OCI-LY1 (cell line): Measurements from ENCODE around the gene DENND1A.

ENCODE experiments used
- EZH2 ChIP-seq: fragments of 200-600 bp; sonication (generic), shearing (Covaris generic); IDR thresholded peaks from 2 replicates; pipeline ENCODE4 v1.8.0; 2017; ENCODE audit warnings: borderline replicate concordance, mixed run types, mild to moderate bottlenecking, antibody characterized with exemption, low read length, moderate library complexity, mixed read lengths
- TF ChIP-seq, protein P1 (sequence below): fragments of 200-600 bp; sonication (generic), shearing (Covaris generic); IDR thresholded peaks from 2 replicates; pipeline ENCODE4 v1.5.1; 2017; ENCODE audit warnings: mild to moderate bottlenecking, antibody characterized with exemption, low read length, moderate library complexity, mixed read lengths

DNA sequence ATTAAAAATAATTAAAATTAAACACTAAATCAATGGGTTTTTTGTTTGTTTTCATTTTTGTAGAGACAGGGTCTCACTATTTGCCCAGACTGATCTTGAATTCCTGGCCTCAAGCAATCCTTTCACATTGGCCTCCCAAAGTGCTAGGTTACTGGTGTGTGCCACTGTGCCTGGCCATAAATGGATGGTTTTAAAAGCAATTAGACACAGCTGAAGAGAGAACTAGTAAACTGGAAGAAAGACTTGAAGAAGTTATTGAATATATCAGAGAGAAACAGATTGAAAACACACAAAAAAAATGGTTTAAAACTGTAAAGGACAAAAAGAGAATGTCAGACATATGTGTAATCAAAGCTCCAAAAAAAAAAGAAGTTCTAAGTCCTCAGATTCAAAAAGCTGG lies 83.0 kb downstream of the DENND1A start:
- TF ChIP-seq, protein P1, sequence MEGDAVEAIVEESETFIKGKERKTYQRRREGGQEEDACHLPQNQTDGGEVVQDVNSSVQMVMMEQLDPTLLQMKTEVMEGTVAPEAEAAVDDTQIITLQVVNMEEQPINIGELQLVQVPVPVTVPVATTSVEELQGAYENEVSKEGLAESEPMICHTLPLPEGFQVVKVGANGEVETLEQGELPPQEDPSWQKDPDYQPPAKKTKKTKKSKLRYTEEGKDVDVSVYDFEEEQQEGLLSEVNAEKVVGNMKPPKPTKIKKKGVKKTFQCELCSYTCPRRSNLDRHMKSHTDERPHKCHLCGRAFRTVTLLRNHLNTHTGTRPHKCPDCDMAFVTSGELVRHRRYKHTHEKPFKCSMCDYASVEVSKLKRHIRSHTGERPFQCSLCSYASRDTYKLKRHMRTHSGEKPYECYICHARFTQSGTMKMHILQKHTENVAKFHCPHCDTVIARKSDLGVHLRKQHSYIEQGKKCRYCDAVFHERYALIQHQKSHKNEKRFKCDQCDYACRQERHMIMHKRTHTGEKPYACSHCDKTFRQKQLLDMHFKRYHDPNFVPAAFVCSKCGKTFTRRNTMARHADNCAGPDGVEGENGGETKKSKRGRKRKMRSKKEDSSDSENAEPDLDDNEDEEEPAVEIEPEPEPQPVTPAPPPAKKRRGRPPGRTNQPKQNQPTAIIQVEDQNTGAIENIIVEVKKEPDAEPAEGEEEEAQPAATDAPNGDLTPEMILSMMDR = no peak
- no peak for TF ChIP-seq EZH2
